Measurements from ENCODE around the gene PTGR1. TPM values are rescaled to one million over a fixed set of nuclear protein-coding genes. Genes with fewer than 3 reads are reported as not detected.

Gene PTGR1
- total RNA-seq, 4 donors from 2014 or later: 20.2 to 50.1 (median 40.4) TPM

DNA sequence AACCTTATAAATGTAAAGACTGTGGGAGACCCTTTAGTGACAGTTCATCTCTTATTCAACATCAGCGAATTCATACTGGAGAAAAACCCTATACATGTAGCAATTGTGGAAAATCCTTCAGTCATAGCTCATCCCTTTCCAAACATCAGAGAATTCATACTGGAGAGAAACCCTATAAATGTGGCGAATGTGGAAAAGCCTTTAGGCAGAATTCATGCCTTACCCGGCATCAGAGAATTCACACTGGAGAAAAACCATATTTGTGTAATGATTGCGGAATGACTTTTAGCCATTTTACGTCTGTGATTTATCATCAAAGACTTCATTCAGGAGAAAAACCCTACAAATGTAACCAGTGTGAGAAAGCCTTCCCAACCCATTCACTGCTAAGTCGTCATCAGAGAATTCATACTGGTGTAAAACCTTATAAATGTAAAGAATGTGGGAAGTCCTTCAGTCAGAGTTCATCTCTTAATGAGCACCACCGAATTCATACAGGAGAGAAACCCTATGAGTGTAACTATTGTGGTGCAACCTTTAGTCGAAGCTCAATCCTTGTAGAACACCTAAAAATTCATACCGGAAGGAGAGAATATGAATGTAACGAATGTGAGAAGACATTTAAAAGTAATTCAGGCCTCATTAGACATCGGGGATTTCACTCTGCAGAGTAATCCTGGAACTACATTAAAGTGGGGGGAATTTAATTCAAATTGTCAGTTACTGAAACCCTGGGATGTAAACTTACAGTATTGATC is 56.8 kb downstream of the PTGR1 start:
- DNase-seq (ENCODE audit: low spot score in 2 of 2): no peak
- TF ChIP-seq CTCF (IDR thresholded peaks at IDR 0.05) (no peak), POLR2A (IDR thresholded peaks at IDR 0.05) (no peak)
- H3K4me3 ChIP-seq (ENCODE audit: low read depth, poor library complexity, severe bottlenecking): no peak overlapping the region
- WGBS, 2 donors: 97% methylated on average over 11 of the region's 11 CpGs
- intact Hi-C loops (cut with DNase I; ENCODE audit: low total_unique reads): no loop called here

DNA sequence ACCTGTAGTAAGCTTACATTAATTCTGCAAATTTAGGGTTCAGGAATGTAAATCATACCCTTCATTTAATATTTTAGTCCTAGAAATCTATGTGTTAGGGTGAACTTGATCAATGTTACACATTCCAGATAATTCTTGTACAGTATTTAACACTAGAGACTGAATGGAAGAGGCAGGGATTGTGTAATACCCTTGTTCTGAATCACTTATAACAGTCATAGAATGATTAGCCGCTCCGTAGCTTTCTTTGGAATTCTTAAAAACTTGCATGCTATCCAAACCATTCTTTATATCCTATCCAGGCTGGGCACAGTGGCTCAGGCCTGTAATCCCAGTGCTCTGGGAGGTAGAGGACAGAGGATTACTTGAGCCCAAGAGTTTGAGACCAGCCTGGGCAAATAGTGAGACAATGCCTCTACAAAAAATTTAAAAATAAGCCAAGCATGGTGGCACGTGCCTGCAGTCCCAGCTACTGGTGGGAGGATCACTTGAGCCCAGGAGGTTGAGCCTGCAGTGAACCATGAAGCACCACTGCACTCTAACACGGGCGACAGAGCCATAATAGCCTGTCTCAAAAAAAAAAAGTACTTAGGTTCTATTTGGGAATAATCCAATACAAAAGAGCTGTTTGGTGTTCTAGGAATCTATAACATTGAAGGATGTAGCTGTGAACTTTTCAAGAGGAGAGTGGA is 66.2 kb downstream of the PTGR1 start:
- WGBS, 2 donors: 92 to 95% methylated on average over 5 of the region's 5 CpGs
- no peak overlapping the region for H3K4me3 ChIP-seq (ENCODE audit: low read depth, poor library complexity, severe bottlenecking)
- intact Hi-C loops (cut with DNase I; ENCODE audit: low total_unique reads): no loop called here
- TF ChIP-seq POLR2A (IDR thresholded peaks at IDR 0.05) (no peak), CTCF (IDR thresholded peaks at IDR 0.05) (no peak)
- no peak for DNase-seq (ENCODE audit: low spot score in 2 of 2)

- intact Hi-C loops (cut with DNase I; ENCODE audit: low total_unique reads): no loop called here
- DNase-seq (ENCODE audit: low spot score in 2 of 2): no peak
- 97 to 99% methylated on average over 4 of the region's 4 CpGs for WGBS, 2 donors
- no peak for TF ChIP-seq POLR2A (IDR thresholded peaks at IDR 0.05)
- TF ChIP-seq CTCF (IDR thresholded peaks at IDR 0.05): no peak
- no peak overlapping the region for H3K4me3 ChIP-seq (ENCODE audit: low read depth, poor library complexity, severe bottlenecking)
These were observed 67.7 kb downstream of the PTGR1 start for GRCh38 chr9:111531716-111532115.

- intact Hi-C loops (cut with DNase I; ENCODE audit: low total_unique reads): no loop called here
- H3K4me3 ChIP-seq (ENCODE audit: low read depth, poor library complexity, severe bottlenecking): no peak overlapping the region
- DNase-seq (ENCODE audit: low spot score in 2 of 2): no peak
- WGBS, 2 donors: 30 to 32% methylated on average over 2 of the region's 2 CpGs
- TF ChIP-seq CTCF (IDR thresholded peaks at IDR 0.05): no peak
- TF ChIP-seq POLR2A (IDR thresholded peaks at IDR 0.05): no peak
These were observed 69.7 kb downstream of the PTGR1 start for GRCh38 chr9:111529787-111530186.

DNA sequence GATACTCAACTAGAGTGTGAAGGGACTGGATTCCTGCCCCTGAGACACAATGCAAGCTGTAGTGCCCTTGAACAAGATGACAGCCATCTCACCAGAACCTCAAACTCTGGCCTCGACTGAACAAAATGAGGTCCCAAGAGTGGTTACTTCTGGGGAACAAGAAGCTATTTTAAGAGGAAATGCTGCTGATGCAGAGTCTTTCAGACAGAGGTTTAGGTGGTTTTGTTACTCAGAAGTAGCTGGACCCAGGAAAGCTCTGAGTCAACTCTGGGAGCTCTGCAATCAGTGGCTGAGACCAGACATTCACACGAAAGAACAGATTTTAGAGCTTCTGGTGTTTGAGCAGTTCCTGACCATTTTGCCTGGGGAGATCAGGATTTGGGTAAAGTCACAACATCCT is 72.1 kb downstream of the PTGR1 start:
- no peak for DNase-seq (ENCODE audit: low spot score in 2 of 2)
- intact Hi-C loops (cut with DNase I; ENCODE audit: low total_unique reads): no loop called here
- WGBS, 2 donors: 90 to 94% methylated on average over 2 of the region's 2 CpGs
- no peak overlapping the region for H3K4me3 ChIP-seq (ENCODE audit: low read depth, poor library complexity, severe bottlenecking)
- TF ChIP-seq POLR2A (IDR thresholded peaks at IDR 0.05) (no peak), CTCF (IDR thresholded peaks at IDR 0.05) (no peak)

Measured in lower leg skin (tissue), 4 donors.